GM21390 (cell line): Measurements from ENCODE around the gene B3GAT1.
"Not testable (repeated sequence)": the region's sequence is repeated elsewhere in the genome, so short reads cannot be mapped to it uniquely, and the experiment has no call there.

ENCODE experiments used
- ATAC-seq: cut with Tn5 transposase; IDR thresholded peaks from one replicate; pipeline ENCODE4 v1.9.1; 2021; ENCODE audit not compliant: unreplicated experiment

The B3GAT1 gene

GRCh38 chr11:134412203-134413042, at the start of gene B3GAT1:
TSS of gene B3GAT1 (minus strand) at chr11:134412242. CDS start at chr11:134387659, 24,583 bp downstream.
- no peak for ATAC-seq

- ATAC-seq = no peak
Measured at GRCh38 chr11:134461621-134462020, 49.6 kb upstream of the B3GAT1 start.

- no peak for ATAC-seq
Measured at GRCh38 chr11:134460881-134461280, 48.8 kb upstream of the B3GAT1 start.

- ATAC-seq = no peak
Measured at GRCh38 chr11:134460062-134460561, 48.1 kb upstream of the B3GAT1 start.

- ATAC-seq = no peak
Measured at GRCh38 chr11:134459246-134460061, 47.4 kb upstream of the B3GAT1 start.

GRCh38 chr11:134457411-134458007, 45.5 kb upstream of the B3GAT1 start:
- not testable (repeated sequence) for ATAC-seq

GRCh38 chr11:134455516-134455915, 43.5 kb upstream of the B3GAT1 start:
- ATAC-seq = no peak

- no peak for ATAC-seq
Measured at GRCh38 chr11:134454146-134454690, 42.2 kb upstream of the B3GAT1 start.

- ATAC-seq = no peak
Measured at GRCh38 chr11:134453441-134453840, 41.4 kb upstream of the B3GAT1 start.

GRCh38 chr11:134452838-134453155, 40.8 kb upstream of the B3GAT1 start:
- ATAC-seq = no peak

- ATAC-seq = no peak
Measured at GRCh38 chr11:134452026-134452837, 40.2 kb upstream of the B3GAT1 start.

GRCh38 chr11:134450186-134450585, 38.1 kb upstream of the B3GAT1 start:
- no peak for ATAC-seq

GRCh38 chr11:134449713-134450112, 37.7 kb upstream of the B3GAT1 start:
- no peak for ATAC-seq

GRCh38 chr11:134449051-134449450, 37.0 kb upstream of the B3GAT1 start:
- no peak for ATAC-seq

GRCh38 chr11:134447696-134448095, 35.7 kb upstream of the B3GAT1 start:
- no peak for ATAC-seq

- ATAC-seq = no peak
Measured at GRCh38 chr11:134445601-134446325, 33.7 kb upstream of the B3GAT1 start.

GRCh38 chr11:134444160-134445108, 32.4 kb upstream of the B3GAT1 start:
- ATAC-seq = not testable (repeated sequence)

GRCh38 chr11:134443246-134443645, 31.2 kb upstream of the B3GAT1 start:
- no peak for ATAC-seq

GRCh38 chr11:134442246-134442645, 30.2 kb upstream of the B3GAT1 start:
- ATAC-seq = no peak
